GM18873 (cell line): ENCODE results near the gene TRA2B.
A peak's percentile ranks its signal among the peaks of the same experiment; 100 is the strongest.

Source experiments
- ATAC-seq: cut with Tn5 transposase; IDR thresholded peaks from one replicate; pipeline ENCODE4 v1.9.1; 2021; ENCODE audit warnings: mild to moderate bottlenecking, moderate library complexity, moderate number of reproducible peaks; ENCODE audit not compliant: unreplicated experiment, low FRiP score

Gene TRA2B

GRCh38 chr3:185956244-185956643, 18.4 kb upstream of the TRA2B start:
- ATAC-seq, result no peak

- ATAC-seq, result no peak
These were observed 16.5 kb upstream of the TRA2B start for GRCh38 chr3:185954366-185954723.

GRCh38 chr3:185950728-185951127, 12.9 kb upstream of the TRA2B start:
- ATAC-seq, result no peak

- no peak for ATAC-seq
These were observed 11.7 kb upstream of the TRA2B start for GRCh38 chr3:185949515-185949914.

- ATAC-seq, result no peak
These were observed 10.5 kb upstream of the TRA2B start for GRCh38 chr3:185948292-185948691.

GRCh38 chr3:185943760-185944106, 5.9 kb upstream of the TRA2B start:
- no peak for ATAC-seq

GRCh38 chr3:185942907-185943759, 5.3 kb upstream of the TRA2B start:
- ATAC-seq, result peak; percentile 77

GRCh38 chr3:185942396-185942795, 4.6 kb upstream of the TRA2B start:
- ATAC-seq, result no peak

- ATAC-seq, result no peak
These were observed 3.1 kb upstream of the TRA2B start for GRCh38 chr3:185940951-185941350.

- no peak for ATAC-seq
These were observed 1.9 kb upstream of the TRA2B start for GRCh38 chr3:185939721-185940120.

GRCh38 chr3:185936814-185937688, 763 bp downstream of the TRA2B start:
- ATAC-seq, result peak; percentile 34

GRCh38 chr3:185936273-185936629, 1.6 kb downstream of the TRA2B start:
- ATAC-seq, result no peak

- no peak for ATAC-seq
These were observed 2.1 kb downstream of the TRA2B start for GRCh38 chr3:185935465-185936272.

GRCh38 chr3:185934767-185935464, 2.9 kb downstream of the TRA2B start:
- no peak for ATAC-seq

- no peak for ATAC-seq
These were observed 3.6 kb downstream of the TRA2B start for GRCh38 chr3:185934174-185934557.

GRCh38 chr3:185933374-185934173, 4.2 kb downstream of the TRA2B start:
- no peak for ATAC-seq

GRCh38 chr3:185931777-185932612, 5.8 kb downstream of the TRA2B start:
- no peak for ATAC-seq

- no peak for ATAC-seq
These were observed 7.3 kb downstream of the TRA2B start for GRCh38 chr3:185930393-185931107.
